ENCODE data around the gene CACNA2D2.
A peak's percentile ranks its signal among the peaks of the same experiment; 100 is the strongest.

The CACNA2D2 gene

GRCh38 chr3:50352781-50353180 is 150.7 kb downstream of the CACNA2D2 start:
- H3K4me3 ChIP-seq (ENCODE audit: low read depth in 1 of 2, low read length in 2 of 2), result no peak overlapping the region
- peaks cover 30 to 48% of the 10 kb centered on the region in 2 donors for H3K36me3 ChIP-seq (ENCODE audit: control insufficient read depth in 1 of 2, insufficient read depth in 2 of 2, low read length in 2 of 2)
- no peak overlapping the region for H3K9ac ChIP-seq (ENCODE audit: low read depth in 1 of 2, low read length in 2 of 2)
- no peaks in the 10 kb centered on the region for H3K9me3 ChIP-seq (ENCODE audit: control insufficient read depth in 1 of 2, low read length in 2 of 2)
- no peak overlapping the region for H3K27ac ChIP-seq (ENCODE audit: low read depth, low read length)
- peaks cover 55% of the 10 kb centered on the region in 2 donors for H3K4me1 ChIP-seq (ENCODE audit: control insufficient read depth in 1 of 2, insufficient read depth in 2 of 2, low read length in 2 of 2)
- no peaks in the 10 kb centered on the region for H3K27me3 ChIP-seq (ENCODE audit: control insufficient read depth in 1 of 2, insufficient read depth in 2 of 2, low read length in 2 of 2)

- H3K27ac ChIP-seq (ENCODE audit: low read depth, low read length), result peak overlapping the region; percentile 98
- no peaks in the 10 kb centered on the region for H3K9me3 ChIP-seq (ENCODE audit: control insufficient read depth in 1 of 2, low read length in 2 of 2)
- H3K9ac ChIP-seq (ENCODE audit: low read depth in 1 of 2, low read length in 2 of 2), result peak overlapping the region; percentile 69 to 76
- peaks cover 24 to 50% of the 10 kb centered on the region in 2 donors for H3K36me3 ChIP-seq (ENCODE audit: control insufficient read depth in 1 of 2, insufficient read depth in 2 of 2, low read length in 2 of 2)
- peak overlapping the region; percentile 87 to 91 for H3K4me3 ChIP-seq (ENCODE audit: low read depth in 1 of 2, low read length in 2 of 2)
- H3K27me3 ChIP-seq (ENCODE audit: control insufficient read depth in 1 of 2, insufficient read depth in 2 of 2, low read length in 2 of 2), result no peaks in the 10 kb centered on the region
- peaks cover 40 to 46% of the 10 kb centered on the region in 2 donors for H3K4me1 ChIP-seq (ENCODE audit: control insufficient read depth in 1 of 2, insufficient read depth in 2 of 2, low read length in 2 of 2)
Observed at GRCh38 chr3:50351323-50351697, 152.1 kb downstream of the CACNA2D2 start.

- Histone ChIP-seq H3K27ac (ENCODE audit: low read depth, low read length) (peak within 1 kb of the TSS; percentile 98), H3K4me3 (ENCODE audit: low read depth in 1 of 2, low read length in 2 of 2) (peak within 1 kb of the TSS; percentile 87 to 91), H3K36me3 (ENCODE audit: control insufficient read depth in 1 of 2, insufficient read depth in 2 of 2, low read length in 2 of 2) (peaks cover 20 to 44% of the 10 kb centered on the region in 2 donors)
Observed at GRCh38 chr3:50350527-50351322, 152.7 kb downstream of the CACNA2D2 start, which contains the start of the genes CYB561D2 and NPRL2. CYB561D2 (plus strand) TSS chr3:50350862; CDS start chr3:50351434, 572 bp downstream. NPRL2 (minus strand) TSS chr3:50350775; CDS start chr3:50350652, 123 bp downstream.

GRCh38 chr3:50350213-50350526 is 153.3 kb downstream of the CACNA2D2 start:
- peak overlapping the region; percentile 69 to 76 for H3K9ac ChIP-seq (ENCODE audit: low read depth in 1 of 2, low read length in 2 of 2)
- peaks cover 36 to 43% of the 10 kb centered on the region in 2 donors for H3K4me1 ChIP-seq (ENCODE audit: control insufficient read depth in 1 of 2, insufficient read depth in 2 of 2, low read length in 2 of 2)
- H3K27ac ChIP-seq (ENCODE audit: low read depth, low read length), result peak overlapping the region; percentile 98
- H3K4me3 ChIP-seq (ENCODE audit: low read depth in 1 of 2, low read length in 2 of 2), result peak overlapping the region; percentile 87 to 91
- H3K27me3 ChIP-seq (ENCODE audit: control insufficient read depth in 1 of 2, insufficient read depth in 2 of 2, low read length in 2 of 2), result no peaks in the 10 kb centered on the region
- peaks cover 15 to 38% of the 10 kb centered on the region in 2 donors for H3K36me3 ChIP-seq (ENCODE audit: control insufficient read depth in 1 of 2, insufficient read depth in 2 of 2, low read length in 2 of 2)
- no peaks in the 10 kb centered on the region for H3K9me3 ChIP-seq (ENCODE audit: control insufficient read depth in 1 of 2, low read length in 2 of 2)

More at GRCh38 chr3:50350527-50351322, 152.7 kb downstream of the CACNA2D2 start, which contains the start of the genes CYB561D2 and NPRL2:
- Histone ChIP-seq H3K9ac (ENCODE audit: low read depth in 1 of 2, low read length in 2 of 2) (peak within 1 kb of the TSS; percentile 69 to 76), H3K27me3 (ENCODE audit: control insufficient read depth in 1 of 2, insufficient read depth in 2 of 2, low read length in 2 of 2) (no peaks in the 10 kb centered on the region), H3K4me1 (ENCODE audit: control insufficient read depth in 1 of 2, insufficient read depth in 2 of 2, low read length in 2 of 2) (peaks cover 38 to 43% of the 10 kb centered on the region in 2 donors), H3K9me3 (ENCODE audit: control insufficient read depth in 1 of 2, low read length in 2 of 2) (no peaks in the 10 kb centered on the region)

- H3K27me3 ChIP-seq (ENCODE audit: control insufficient read depth in 1 of 2, insufficient read depth in 2 of 2, low read length in 2 of 2), result no peaks in the 10 kb centered on the region
- H3K4me3 ChIP-seq (ENCODE audit: low read depth in 1 of 2, low read length in 2 of 2), result no peak overlapping the region
- H3K27ac ChIP-seq (ENCODE audit: low read depth, low read length), result no peak overlapping the region
- H3K4me1 ChIP-seq (ENCODE audit: control insufficient read depth in 1 of 2, insufficient read depth in 2 of 2, low read length in 2 of 2), result peaks cover 39 to 46% of the 10 kb centered on the region in 2 donors
- H3K9ac ChIP-seq (ENCODE audit: low read depth in 1 of 2, low read length in 2 of 2), result peak overlapping the region in 1 of 2 donors; percentile 45
- H3K9me3 ChIP-seq (ENCODE audit: control insufficient read depth in 1 of 2, low read length in 2 of 2), result no peaks in the 10 kb centered on the region
- H3K36me3 ChIP-seq (ENCODE audit: control insufficient read depth in 1 of 2, insufficient read depth in 2 of 2, low read length in 2 of 2), result peaks cover 0 to 13% of the 10 kb centered on the region in 2 donors
Observed at GRCh38 chr3:50347187-50347813, 156.1 kb downstream of the CACNA2D2 start.

- Histone ChIP-seq H3K9ac (ENCODE audit: low read depth in 1 of 2, low read length in 2 of 2) (peak within 1 kb of the TSS in 1 of 2 donors; percentile 63), H3K36me3 (ENCODE audit: control insufficient read depth in 1 of 2, insufficient read depth in 2 of 2, low read length in 2 of 2) (peaks cover 0 to 13% of the 10 kb centered on the region in 2 donors), H3K9me3 (ENCODE audit: control insufficient read depth in 1 of 2, low read length in 2 of 2) (no peaks in the 10 kb centered on the region), H3K4me3 (ENCODE audit: low read depth in 1 of 2, low read length in 2 of 2) (peak within 1 kb of the TSS; percentile 48 to 66), H3K27ac (ENCODE audit: low read depth, low read length) (no peak within 1 kb of the TSS), H3K27me3 (ENCODE audit: control insufficient read depth in 1 of 2, insufficient read depth in 2 of 2, low read length in 2 of 2) (no peaks in the 10 kb centered on the region), H3K4me1 (ENCODE audit: control insufficient read depth in 1 of 2, insufficient read depth in 2 of 2, low read length in 2 of 2) (peaks cover 36 to 44% of the 10 kb centered on the region in 2 donors)
Observed at GRCh38 chr3:50345586-50346234, 157.7 kb downstream of the CACNA2D2 start, which contains the start of gene ZMYND10. ZMYND10 (minus strand) TSS chr3:50345732; CDS start chr3:50345579, 153 bp downstream.

GRCh38 chr3:50345008-50345407 is 158.4 kb downstream of the CACNA2D2 start:
- Histone ChIP-seq H3K36me3 (ENCODE audit: control insufficient read depth in 1 of 2, insufficient read depth in 2 of 2, low read length in 2 of 2) (peaks cover 0 to 13% of the 10 kb centered on the region in 2 donors), H3K27me3 (ENCODE audit: control insufficient read depth in 1 of 2, insufficient read depth in 2 of 2, low read length in 2 of 2) (no peaks in the 10 kb centered on the region), H3K9me3 (ENCODE audit: control insufficient read depth in 1 of 2, low read length in 2 of 2) (no peaks in the 10 kb centered on the region), H3K4me1 (ENCODE audit: control insufficient read depth in 1 of 2, insufficient read depth in 2 of 2, low read length in 2 of 2) (peaks cover 34 to 44% of the 10 kb centered on the region in 2 donors), H3K4me3 (ENCODE audit: low read depth in 1 of 2, low read length in 2 of 2) (no peak overlapping the region), H3K27ac (ENCODE audit: low read depth, low read length) (no peak overlapping the region), H3K9ac (ENCODE audit: low read depth in 1 of 2, low read length in 2 of 2) (peak overlapping the region in 1 of 2 donors; percentile 63)

- Histone ChIP-seq H3K36me3 (ENCODE audit: control insufficient read depth in 1 of 2, insufficient read depth in 2 of 2, low read length in 2 of 2) (peaks cover 0 to 5% of the 10 kb centered on the region in 2 donors), H3K9ac (ENCODE audit: low read depth in 1 of 2, low read length in 2 of 2) (no peak overlapping the region), H3K9me3 (ENCODE audit: control insufficient read depth in 1 of 2, low read length in 2 of 2) (no peaks in the 10 kb centered on the region), H3K27me3 (ENCODE audit: control insufficient read depth in 1 of 2, insufficient read depth in 2 of 2, low read length in 2 of 2) (no peaks in the 10 kb centered on the region), H3K27ac (ENCODE audit: low read depth, low read length) (no peak overlapping the region), H3K4me1 (ENCODE audit: control insufficient read depth in 1 of 2, insufficient read depth in 2 of 2, low read length in 2 of 2) (peaks cover 29 to 44% of the 10 kb centered on the region in 2 donors), H3K4me3 (ENCODE audit: low read depth in 1 of 2, low read length in 2 of 2) (no peak overlapping the region)
Observed at GRCh38 chr3:50342813-50343633, 160.4 kb downstream of the CACNA2D2 start.

GRCh38 chr3:50341996-50342650 is 161.3 kb downstream of the CACNA2D2 start:
- Histone ChIP-seq H3K36me3 (ENCODE audit: control insufficient read depth in 1 of 2, insufficient read depth in 2 of 2, low read length in 2 of 2) (no peaks in the 10 kb centered on the region), H3K9ac (ENCODE audit: low read depth in 1 of 2, low read length in 2 of 2) (no peak overlapping the region), H3K27me3 (ENCODE audit: control insufficient read depth in 1 of 2, insufficient read depth in 2 of 2, low read length in 2 of 2) (no peaks in the 10 kb centered on the region), H3K4me3 (ENCODE audit: low read depth in 1 of 2, low read length in 2 of 2) (no peak overlapping the region), H3K4me1 (ENCODE audit: control insufficient read depth in 1 of 2, insufficient read depth in 2 of 2, low read length in 2 of 2) (peaks cover 29 to 44% of the 10 kb centered on the region in 2 donors), H3K27ac (ENCODE audit: low read depth, low read length) (no peak overlapping the region), H3K9me3 (ENCODE audit: control insufficient read depth in 1 of 2, low read length in 2 of 2) (no peaks in the 10 kb centered on the region)

Data from duodenal mucosa (tissue), 2 donors.